Measurements from ENCODE around the gene HLA-DMA. TPM values are rescaled to one million over a fixed set of nuclear protein-coding genes. Genes with fewer than 3 reads are reported as not detected.

HLA-DMA gene
- total and polyA plus RNA-seq, 9 of the 15 experiments (the other 6 are each of a cell fraction or from before 2014, with no cell fraction given) = 0.13 to 0.83 (median 0.51) TPM

- TF ChIP-seq CLOCK (CRISPR knock-in tag; IDR thresholded peaks at IDR 0.05; ENCODE audit: borderline replicate concordance) (no peak), HDAC8 (tag; IDR thresholded peaks at IDR 0.05) (no peak), ZNF124 (CRISPR knock-in tag; IDR thresholded peaks at IDR 0.05) (no peak), ZNF740 (CRISPR knock-in tag; IDR thresholded peaks at IDR 0.05) (no peak), ZNF740 (tag; IDR thresholded peaks at IDR 0.05) (no peak), KLF6 (CRISPR knock-in tag; IDR thresholded peaks at IDR 0.05; ENCODE audit: borderline replicate concordance) (peak; percentile 31; the same call in 1 of the 2 replicates), MTF1 (CRISPR knock-in tag; IDR thresholded peaks at IDR 0.05; ENCODE audit: borderline replicate concordance) (no peak), MBD2 (IDR thresholded peaks at IDR 0.05; ENCODE audit: borderline replicate concordance, low read depth) (0 out of 2 replicates have a peak, but pooled peaks have one; percentile 19), ZNF780A (CRISPR knock-in tag; IDR thresholded peaks at IDR 0.05) (no peak), ARID1B (IDR thresholded peaks at IDR 0.05) (no peak; the same call in 1 of the 2 replicates), KDM2B (CRISPR knock-in tag; IDR thresholded peaks at IDR 0.05) (no peak), ZBTB9 (CRISPR knock-in tag; IDR thresholded peaks at IDR 0.05) (no peak), NFXL1 (CRISPR knock-in tag; IDR thresholded peaks at IDR 0.05) (no peak)
- TF ChIP-seq, protein P1, sequence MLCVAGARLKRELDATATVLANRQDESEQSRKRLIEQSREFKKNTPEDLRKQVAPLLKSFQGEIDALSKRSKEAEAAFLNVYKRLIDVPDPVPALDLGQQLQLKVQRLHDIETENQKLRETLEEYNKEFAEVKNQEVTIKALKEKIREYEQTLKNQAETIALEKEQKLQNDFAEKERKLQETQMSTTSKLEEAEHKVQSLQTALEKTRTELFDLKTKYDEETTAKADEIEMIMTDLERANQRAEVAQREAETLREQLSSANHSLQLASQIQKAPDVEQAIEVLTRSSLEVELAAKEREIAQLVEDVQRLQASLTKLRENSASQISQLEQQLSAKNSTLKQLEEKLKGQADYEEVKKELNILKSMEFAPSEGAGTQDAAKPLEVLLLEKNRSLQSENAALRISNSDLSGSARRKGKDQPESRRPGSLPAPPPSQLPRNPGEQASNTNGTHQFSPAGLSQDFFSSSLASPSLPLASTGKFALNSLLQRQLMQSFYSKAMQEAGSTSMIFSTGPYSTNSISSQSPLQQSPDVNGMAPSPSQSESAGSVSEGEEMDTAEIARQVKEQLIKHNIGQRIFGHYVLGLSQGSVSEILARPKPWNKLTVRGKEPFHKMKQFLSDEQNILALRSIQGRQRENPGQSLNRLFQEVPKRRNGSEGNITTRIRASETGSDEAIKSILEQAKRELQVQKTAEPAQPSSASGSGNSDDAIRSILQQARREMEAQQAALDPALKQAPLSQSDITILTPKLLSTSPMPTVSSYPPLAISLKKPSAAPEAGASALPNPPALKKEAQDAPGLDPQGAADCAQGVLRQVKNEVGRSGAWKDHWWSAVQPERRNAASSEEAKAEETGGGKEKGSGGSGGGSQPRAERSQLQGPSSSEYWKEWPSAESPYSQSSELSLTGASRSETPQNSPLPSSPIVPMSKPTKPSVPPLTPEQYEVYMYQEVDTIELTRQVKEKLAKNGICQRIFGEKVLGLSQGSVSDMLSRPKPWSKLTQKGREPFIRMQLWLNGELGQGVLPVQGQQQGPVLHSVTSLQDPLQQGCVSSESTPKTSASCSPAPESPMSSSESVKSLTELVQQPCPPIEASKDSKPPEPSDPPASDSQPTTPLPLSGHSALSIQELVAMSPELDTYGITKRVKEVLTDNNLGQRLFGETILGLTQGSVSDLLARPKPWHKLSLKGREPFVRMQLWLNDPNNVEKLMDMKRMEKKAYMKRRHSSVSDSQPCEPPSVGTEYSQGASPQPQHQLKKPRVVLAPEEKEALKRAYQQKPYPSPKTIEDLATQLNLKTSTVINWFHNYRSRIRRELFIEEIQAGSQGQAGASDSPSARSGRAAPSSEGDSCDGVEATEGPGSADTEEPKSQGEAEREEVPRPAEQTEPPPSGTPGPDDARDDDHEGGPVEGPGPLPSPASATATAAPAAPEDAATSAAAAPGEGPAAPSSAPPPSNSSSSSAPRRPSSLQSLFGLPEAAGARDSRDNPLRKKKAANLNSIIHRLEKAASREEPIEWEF (CRISPR knock-in tag; IDR thresholded peaks at IDR 0.05) = peak; percentile 73; the same call in 1 of the 2 replicates
- TF ChIP-seq, protein P2, sequence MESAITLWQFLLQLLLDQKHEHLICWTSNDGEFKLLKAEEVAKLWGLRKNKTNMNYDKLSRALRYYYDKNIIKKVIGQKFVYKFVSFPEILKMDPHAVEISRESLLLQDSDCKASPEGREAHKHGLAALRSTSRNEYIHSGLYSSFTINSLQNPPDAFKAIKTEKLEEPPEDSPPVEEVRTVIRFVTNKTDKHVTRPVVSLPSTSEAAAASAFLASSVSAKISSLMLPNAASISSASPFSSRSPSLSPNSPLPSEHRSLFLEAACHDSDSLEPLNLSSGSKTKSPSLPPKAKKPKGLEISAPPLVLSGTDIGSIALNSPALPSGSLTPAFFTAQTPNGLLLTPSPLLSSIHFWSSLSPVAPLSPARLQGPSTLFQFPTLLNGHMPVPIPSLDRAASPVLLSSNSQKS (CRISPR knock-in tag; IDR thresholded peaks at IDR 0.05) = no peak
Measured at GRCh38 chr6:32967151-32968091, 14.5 kb upstream of the HLA-DMA start (continued).

All from K562 (cell line).